HG03378 (cell line): ENCODE measurements around the gene GALNT18.

Experiments
- ATAC-seq: cut with Tn5 transposase; IDR thresholded peaks from one replicate; pipeline ENCODE4 v1.9.1; 2021; ENCODE audit warnings: mild to moderate bottlenecking, moderate library complexity; ENCODE audit not compliant: unreplicated experiment

GALNT18 gene

DNA sequence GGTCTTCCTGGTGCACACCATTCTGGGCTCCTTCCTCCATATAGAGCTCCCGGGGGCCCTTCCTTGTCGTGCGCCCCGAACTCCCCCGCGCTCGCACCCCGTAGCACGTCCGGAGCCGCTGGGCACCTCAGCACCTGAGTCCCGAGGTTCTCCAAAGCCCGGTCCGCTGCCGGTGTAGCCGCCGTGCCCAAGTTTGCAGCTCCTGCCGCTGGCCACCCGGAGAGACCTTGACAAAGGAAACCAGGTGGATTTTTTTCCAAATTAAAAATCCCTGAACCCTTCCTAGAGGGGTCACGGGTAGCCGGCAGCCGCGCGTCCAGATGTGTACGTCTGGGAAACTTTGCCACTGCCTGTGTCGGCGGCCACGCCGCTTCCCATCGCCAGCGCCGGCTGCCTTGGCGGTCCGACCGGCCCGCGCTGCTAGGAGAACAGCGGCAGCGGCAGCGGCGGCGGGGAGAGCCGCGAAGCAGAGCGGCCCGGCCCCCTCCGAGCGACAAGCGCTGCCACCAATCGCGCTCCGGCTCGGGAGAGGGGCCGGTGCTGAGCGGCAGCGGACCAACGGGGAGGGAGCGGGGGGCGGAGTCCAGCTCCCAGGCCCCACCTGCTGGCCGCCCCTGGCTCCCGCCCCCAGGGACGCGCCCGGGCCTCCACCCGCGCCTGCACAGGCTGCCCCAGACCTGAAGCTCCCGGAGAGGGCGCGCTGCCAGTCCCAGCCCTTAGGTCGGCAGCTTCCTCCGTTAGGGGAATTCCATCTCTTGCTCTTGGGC lies at the start of gene GALNT18:
GALNT18 (minus strand) TSS at position 433 of the 767 bp plus-strand sequence.
- peak; percentile 66 for ATAC-seq

DNA sequence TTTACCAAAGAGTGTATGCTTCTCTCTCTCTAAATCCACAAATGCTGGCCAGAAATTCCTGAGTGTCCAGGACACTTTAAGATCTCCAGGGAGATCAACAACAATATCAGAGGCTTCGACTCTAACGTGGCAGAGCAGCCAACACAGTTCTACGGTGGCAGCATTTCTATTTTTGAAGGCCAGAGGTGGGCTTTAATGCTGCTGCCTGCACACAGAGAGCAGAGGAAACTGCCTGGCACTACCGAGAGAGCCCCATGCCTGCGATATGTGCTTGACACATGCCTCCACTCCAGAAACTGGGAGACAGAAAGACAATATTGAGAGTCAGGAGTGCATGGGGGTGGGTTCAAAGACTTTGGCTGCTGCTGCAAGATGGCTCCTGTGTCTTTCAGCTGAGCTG lies 48.8 kb upstream of the GALNT18 start:
- ATAC-seq = no peak

DNA sequence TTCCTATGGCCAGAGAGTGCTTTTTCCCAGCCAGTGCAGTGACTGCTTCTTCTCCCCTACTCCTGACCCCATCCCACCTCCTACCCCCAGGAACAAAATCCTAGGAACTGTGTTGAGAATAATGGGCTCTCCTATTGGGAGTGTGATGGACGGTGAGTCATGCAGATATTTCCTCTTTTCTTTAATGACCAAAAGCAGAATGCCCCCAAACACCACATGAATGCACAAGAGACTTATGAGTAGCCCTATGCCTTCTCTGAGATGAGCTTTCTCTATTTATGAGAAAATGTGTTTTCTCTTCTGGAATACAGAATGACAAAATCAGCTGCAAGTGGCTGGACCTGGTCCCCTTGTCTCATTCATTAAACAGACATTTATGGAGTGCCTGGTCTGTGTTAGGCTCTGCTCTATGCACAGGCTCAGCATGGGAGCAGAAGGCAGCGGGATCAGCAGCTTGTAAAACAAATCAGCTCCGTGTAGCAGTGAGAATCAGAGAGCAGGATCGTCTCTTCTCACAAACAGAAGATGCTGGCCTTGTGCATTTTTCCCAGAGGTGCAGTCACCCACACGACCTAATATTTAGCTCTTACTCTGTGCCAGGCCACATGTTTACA lies 47.5 kb upstream of the GALNT18 start:
- ATAC-seq = no peak

DNA sequence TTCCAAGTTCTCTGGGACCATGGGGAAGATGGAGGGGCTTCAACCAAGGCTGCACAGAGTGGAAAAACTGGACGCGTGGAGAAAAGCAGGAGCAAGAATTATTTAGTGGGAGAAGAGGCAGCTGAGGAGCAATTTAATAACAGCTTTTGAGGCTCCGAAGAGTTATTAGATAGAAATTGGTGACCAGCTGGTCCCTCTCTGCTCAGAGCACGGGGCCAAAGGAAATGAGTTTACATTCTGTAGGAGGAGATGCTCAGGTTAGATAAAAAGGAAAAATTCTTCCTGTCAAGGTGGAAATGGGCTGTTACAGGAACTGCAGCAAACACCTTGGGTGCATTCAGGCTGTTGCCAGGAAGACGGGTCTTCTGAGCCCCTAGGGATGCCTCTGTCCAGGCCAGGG lies 47.0 kb upstream of the GALNT18 start:
- no peak for ATAC-seq

DNA sequence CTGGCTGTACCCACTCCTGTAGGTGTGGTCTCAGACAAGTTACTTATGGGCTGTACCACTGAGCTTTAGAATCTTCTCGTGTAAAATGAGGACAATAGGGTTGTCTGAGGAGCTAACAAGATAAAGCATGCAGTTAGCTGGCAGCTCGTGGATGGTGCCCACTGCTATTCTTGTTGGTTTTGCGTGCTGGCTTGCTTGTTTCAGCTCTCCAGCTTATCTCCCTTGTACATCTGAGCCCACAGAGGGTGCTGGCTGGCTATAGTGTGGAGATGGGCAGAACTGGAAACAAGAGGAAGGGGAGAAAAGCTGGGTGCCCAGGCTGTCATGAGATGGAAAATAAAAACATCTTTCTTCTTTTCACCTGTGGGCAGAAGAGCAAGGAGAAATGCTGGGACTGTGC lies 46.5 kb upstream of the GALNT18 start:
- no peak for ATAC-seq

DNA sequence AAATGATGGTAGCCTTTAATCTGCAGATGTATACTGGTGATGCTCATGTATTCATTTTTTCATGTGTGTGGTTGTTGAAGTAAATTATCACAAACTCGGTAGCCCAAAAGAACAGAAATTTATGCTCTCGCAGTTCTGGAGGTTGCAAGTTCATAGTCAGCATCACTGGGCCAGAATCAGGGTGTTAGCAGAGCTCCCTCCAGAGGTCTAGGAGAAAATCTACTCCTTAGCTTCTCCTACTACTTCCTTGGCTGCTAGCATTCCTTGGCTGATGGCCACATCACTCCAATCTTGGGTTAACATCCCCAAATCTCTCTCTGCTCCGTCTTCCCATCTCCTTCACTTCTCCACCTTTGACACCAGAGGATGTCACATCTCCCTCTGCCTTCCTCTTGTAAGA lies 45.3 kb upstream of the GALNT18 start:
- ATAC-seq = no peak

DNA sequence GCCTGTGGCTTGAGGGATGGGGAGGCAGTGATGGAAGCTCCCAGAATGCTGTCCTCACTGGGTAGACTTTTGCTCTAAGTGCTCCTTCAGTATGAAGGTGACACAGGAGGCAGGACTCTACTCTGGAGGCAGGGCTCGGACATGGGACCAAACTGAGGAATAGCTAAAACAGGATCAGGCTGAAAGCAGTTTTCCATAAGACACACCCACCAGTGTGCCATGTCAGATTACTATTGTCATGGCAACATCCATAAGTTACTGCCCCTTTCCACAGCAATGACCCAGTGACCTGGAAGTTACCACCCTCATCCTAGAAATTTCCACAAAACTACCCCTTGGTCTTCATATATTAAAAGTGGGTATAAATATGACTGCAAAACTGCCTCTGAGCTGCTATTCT lies 43.6 kb upstream of the GALNT18 start:
- ATAC-seq = no peak

DNA sequence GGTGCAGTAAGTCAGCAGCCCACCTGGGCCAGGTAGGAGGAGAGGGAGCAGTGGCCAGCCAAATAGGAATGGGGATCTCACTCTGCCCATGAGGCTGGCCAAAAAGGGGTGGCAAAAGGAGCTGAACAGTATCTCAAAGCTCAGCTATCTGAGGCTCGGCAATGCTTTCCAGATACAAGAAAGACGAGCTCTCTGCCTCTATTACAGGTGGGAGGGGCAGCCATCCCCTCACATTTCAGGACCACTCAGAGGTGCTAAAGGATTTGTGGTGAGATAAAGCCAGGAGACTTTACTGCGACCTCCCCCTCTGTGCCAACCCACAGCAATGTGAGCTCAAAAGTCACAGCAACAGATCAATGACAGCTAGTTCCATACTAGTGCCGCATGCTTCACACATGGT lies 42.1 kb upstream of the GALNT18 start:
- no peak for ATAC-seq

DNA sequence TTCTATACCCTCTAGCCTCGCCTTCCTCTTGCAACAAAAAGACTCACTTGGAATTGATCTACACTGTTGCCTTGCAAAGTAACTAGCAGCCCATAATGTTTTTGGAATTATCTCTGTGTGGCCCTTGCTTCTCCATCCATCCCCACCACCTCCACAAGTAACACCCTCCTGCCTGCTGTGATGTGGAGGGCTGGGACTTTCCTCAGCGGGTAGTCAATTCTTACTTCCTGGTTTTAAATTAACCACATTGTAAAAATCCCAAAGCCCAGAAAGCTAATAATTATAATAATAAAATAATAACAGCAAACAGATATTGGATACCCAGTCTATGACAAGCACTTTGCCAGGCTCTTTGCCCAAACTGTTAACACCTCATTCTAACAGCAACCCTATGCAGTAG lies 40.8 kb upstream of the GALNT18 start:
- no peak for ATAC-seq

DNA sequence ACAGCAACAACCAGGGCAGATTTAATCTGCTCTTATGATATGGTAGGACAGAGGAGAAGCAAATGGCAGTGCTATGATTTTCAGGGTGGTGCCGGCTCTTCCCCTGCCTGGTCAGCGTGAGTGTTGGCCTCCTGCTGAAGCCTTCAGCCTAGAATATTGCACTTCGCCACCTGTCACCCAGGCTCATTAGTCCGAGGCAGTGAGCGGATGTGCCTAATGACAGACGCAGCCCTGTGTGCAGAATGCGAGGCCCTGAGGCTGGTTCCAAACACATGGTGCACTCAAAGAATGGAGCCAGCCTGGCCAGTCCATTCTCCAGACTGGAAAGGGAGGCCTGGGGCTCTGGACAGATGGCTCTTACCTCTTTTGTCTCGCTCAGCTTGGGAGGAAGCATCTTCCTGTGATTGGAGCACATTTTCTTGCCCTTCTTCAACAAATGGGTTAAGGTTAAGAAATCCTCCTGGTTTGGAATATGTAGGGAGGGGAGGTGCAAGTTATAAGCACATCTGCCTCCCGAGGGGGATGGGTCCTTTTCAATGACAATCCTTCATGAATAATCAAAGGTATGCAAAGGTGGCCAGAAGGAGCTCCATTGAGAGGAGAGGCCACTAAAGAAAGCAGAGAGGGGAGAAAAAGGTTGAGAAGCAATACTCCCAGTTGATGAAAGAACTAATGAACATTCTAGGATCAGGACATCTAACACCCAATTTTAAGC lies 39.7 kb upstream of the GALNT18 start:
- no peak for ATAC-seq

DNA sequence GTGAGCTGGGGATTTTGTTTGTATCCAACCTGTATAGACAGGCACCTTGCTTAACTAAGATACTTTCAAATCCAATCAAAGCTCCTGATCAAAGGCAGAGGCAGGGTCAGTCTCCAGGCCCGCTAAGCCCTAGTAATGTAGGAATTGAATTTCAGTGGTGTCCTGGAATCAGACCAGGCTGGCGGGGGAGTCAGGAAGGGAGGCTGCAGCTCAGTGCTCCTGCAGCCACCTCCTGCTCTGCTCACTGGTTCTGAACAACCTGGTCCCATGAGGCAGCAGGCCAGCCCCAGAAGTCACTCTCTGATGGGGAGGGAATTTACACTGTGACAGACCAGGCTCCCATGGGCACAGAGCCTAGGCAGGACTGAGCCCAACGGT lies 38.5 kb upstream of the GALNT18 start:
- ATAC-seq = no peak

DNA sequence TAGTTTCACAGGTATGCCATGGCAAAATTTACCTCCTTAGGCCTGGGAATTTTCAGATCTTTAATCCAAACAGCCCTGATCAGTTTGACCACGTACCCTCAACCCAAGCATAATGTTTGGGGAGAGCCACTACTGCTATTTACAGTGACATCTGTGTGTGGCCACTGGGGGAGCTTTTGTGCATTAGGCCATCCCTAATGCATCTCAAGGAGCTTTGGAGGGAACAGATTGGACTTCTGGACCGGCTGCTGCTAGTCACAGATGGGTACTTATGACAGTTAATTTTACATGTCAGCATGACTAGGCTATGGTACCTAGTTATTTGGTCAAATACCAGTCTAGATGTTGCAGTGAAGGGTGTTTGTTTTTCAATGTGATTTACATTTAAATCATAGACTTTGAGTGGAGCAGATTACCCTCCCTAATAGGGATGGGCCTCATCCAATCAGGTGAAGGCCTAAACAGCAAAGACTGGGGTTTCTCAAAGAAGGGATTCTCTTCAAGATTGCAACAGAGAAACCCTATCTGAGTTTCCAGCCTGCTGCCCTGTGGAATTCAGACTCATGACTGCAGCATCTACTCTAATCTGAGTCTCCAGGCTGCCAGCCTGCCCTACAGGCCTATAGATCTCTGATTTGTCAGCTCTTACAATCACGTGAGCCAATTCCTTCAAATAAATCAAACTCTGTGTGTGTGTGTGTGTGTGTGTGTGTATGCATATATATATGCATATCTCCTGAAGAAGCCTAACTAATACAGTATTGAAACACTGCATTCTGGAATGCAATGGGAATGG lies 38.0 kb upstream of the GALNT18 start:
- ATAC-seq = no peak

DNA sequence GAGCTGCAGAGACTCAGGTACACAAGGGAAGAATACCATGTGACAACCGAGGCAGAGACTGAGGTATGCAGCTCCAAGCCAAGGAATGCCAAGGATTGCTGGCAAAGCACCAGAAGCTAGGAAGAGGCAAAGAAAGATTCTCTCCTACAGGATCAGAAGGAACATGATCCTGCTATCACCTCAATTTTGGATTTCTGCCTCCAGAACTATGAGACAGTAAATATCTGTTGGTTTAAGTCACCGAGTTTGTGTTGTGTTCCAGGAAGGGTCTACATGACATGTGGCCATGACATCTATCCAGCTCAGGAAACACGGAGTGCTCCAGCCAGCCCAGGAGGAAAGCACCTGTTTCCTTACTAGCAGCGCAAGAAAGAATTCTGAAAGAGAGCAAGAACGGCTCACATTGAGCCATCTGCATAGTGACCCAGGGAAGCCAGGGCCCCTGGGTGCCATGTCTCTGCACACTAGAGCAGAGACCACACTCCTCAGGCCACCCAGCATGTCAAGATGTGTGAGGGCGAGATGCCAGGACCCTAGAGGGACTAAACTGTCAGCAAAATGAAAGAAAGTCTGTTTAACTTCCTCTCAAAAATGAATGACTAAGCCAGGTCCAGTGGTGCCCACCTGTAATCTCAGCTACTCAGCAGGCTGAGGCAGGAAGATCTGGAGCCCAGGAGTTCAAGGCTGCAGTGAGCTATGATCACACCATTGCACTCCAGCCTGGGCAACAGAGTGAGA lies 35.6 kb upstream of the GALNT18 start:
- no peak for ATAC-seq

DNA sequence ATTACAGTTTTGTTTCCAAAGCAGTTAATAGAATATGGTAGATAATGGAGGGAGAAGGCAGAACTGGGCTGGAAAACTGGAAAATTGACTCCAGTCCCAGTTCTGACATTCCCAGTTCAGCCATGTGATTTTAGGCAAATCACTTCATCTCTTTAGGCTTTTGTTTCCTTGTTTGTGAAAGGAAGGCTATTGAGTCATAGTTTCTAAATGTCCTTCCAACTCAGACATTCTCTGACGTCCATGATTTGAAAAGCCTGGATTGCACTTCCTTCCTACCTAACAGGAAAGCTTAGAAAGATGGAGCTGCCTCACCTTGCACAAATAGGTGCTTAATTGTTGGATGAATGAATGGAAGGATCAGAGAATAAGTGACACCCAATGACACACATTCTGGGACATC lies 19.8 kb upstream of the GALNT18 start:
- ATAC-seq = no peak

DNA sequence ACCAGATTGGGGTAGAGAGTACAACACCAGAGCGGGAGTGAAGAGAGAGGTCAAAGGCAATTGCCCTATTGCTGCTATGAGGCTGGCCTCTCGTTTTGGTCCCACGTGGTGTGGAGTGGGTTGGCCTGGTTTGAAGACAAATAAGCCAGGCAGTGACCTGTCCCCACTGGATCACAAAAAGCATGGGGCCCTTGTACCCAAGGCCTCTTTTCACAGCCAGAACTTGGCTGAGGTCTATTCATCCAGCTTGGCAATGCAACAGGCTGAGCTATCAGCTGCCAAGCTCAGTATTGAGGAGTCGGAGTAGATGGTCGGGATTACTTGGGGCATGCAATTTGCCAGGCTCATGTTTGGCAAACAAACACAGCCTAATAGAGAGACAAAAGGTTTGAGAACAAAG lies 19.2 kb upstream of the GALNT18 start:
- no peak for ATAC-seq

DNA sequence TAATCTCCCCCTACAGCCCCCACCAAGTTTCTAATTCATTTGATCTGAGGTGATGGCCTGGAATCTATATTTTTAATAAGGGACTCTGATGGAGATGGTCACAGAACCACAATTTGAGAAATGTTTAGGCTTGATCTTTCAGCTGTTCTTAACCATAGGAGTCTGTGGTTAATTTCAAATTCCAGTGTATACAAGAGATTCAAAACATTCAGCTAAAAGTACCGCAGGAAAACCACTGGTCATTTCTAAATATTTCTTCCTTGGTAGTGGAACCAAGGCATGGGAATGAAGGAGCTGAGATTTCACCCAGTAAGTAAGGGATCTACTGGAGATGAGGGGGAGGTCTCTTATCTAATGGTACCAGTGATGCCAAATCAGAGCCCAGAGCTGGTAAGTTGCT lies 18.3 kb upstream of the GALNT18 start:
- no peak for ATAC-seq

DNA sequence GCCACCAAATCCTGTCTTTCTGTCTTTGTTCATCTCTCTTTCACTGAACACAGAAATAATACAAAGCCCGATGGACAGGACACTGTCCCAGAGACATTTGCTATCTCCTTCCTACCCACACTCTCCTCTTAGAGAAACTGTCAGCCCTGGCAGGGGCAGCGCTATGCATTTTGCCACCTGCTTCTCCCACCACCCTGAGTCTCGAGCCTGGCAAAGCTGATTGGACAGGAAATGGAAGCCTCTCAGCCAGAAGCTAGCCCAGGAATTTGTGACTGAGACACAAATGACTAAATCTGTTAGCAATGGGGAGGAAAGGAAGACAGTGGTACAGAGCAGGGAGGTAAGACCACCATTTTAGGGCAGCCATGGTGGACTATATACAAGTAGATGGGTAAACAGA lies 14.9 kb upstream of the GALNT18 start:
- ATAC-seq = no peak

DNA sequence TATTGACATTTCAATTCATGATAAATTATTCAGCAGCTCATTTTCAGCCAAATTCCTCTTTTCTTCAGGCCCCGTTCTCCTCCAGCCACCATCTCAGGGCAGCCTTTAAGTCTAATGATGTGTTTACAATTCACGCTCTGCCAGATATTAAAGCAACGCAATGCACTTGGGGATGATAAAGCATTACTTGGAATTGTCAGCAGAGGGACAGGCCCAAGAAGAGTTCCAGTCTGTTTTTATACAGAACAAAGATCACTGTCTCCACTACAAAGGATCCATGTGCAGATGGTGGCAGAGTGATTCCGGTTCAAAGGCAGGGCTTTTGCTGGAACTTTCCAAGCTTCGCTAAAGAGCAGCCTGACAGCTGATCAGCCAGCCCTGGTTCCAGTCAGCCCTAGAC lies 13.6 kb upstream of the GALNT18 start:
- ATAC-seq = no peak

DNA sequence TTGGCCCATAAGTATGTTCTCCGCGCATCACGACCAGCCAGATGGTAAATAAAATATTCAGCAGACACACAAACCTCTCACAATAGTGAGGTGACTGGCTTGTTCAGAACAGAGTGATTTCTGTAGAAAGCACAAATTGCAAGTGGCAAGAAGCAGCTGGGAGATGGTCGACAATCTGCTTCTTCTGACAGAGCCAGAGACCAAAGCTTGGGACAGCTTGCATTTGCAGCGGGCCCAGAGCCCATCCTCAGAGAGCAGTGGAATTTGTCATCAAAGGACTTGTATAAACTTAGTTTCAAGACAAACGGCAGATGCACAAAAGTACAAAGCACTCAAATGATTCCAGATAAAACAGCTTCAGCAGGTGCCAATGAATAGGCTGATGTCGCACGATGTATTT lies 7.6 kb upstream of the GALNT18 start:
- ATAC-seq = no peak

DNA sequence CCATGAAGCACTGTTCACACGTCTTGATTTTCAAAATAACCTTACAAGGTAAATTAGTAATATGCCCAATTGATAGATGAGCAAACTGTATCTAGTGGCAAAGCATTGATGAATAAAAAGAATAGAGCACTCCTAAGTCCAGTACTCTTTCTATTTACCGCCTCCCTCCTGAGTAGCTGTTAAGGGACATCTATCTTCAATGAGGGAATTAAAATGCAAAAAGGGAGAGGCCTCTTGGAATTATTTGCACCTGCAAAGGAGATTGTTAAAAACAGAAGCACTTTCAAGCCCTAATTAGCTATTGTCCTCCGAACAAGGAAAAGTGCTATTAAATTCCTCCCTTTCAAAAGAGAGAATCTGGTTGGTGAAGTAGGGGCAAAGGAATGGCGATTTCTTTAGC lies 6.8 kb upstream of the GALNT18 start:
- no peak for ATAC-seq

DNA sequence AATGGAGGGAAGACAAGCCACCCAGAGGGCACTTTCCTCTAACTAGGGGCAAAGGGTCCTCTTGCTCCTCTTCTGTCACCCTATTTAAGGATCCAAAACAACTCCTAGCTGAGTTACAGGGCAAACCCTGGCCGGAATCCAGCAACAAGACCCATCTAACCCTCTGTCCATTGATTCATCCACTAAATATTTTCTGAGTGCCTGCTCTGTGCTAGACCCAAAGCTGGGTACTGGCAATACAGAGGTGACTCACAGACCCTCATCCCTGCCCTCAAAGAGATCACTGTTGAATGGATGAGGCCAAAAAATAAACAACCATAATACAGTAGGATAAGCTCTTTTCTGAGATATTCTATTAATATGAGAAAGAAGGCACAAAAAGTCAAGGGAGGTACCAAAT lies 4.3 kb upstream of the GALNT18 start:
- no peak for ATAC-seq
